ENCODE measurements around the gene MTG2. TPM values are rescaled to one million over a fixed set of nuclear protein-coding genes. Genes with fewer than 3 reads are reported as not detected.

Gene MTG2
- total and polyA plus RNA-seq, 10 of the 15 experiments (the other 5 are each of a cell fraction or from before 2014, with no cell fraction given): 6.2 to 52.4 (median 34.3) TPM

- H3K79me2 ChIP-seq (ENCODE audit: control insufficient read depth, insufficient read depth, low read length): peaks cover 81% of the 10 kb centered on the region
- H3K4me2 ChIP-seq (ENCODE audit: control insufficient read depth, insufficient read depth): peak within 1 kb of the TSS; percentile 95
- FAIRE-seq (peak; percentile 82), DNase-seq (ENCODE audit: low read depth, low spot score) (no peak), ATAC-seq (peak; percentile 88)
- peak within 1 kb of the TSS; percentile 93 for H3K4me3 ChIP-seq
- ChIA-PET CTCF (interaction anchor here (0.6 to 1.0 kb wide), 3 partner anchors 17 to 132 kb away, joined by 3 read pairs; no protein-coding TSS in a partner anchor), RAD21 (ENCODE audit: unreplicated experiment) (no interaction called here), SMC1A (ENCODE audit: uncharacterized antibody, unreplicated experiment) (interaction anchor here (1.8 kb wide), 1 partner anchor 22 kb away, joined by 7 read pairs; no protein-coding TSS in a partner anchor), POLR2A (interaction anchor here (1.0 to 1.4 kb wide), 3 partner anchors 22 to 76 kb away, joined by 3 to 6 read pairs (median 5); no protein-coding TSS in a partner anchor)
- in situ Hi-C loops (cut with MboI) (no loop called here), intact Hi-C loops (cut with micrococcal nuclease; ENCODE audit: unreplicated experiment) (loop anchor here (2.0 to 5.0 kb wide), 2 partner anchors 21 to 81 kb away; partner anchors contain the start of gene LSM14B)
- WGBS (ENCODE audit: insufficient coverage, insufficient replicate concordance, low lambda C conversion rate, missing lambda C conversion rate): 1% methylated on average over 86 of the region's 148 CpGs
- peaks cover 12 to 21% of the 10 kb centered on the region in 2 experiments for H3K36me3 ChIP-seq (ENCODE audit: control insufficient read depth in 2 of 2, insufficient read depth in 2 of 2, low read length in 1 of 2)
- BruUV-seq (replicated peaks): no TSS peak
- H3K4me1 ChIP-seq (ENCODE audit: control insufficient read depth, insufficient read depth, low read length): peaks cover 12% of the 10 kb centered on the region
- H3K9ac ChIP-seq (ENCODE audit: control insufficient read depth, insufficient read depth, low read length): peak within 1 kb of the TSS; percentile 90
- H2AFZ ChIP-seq (ENCODE audit: control insufficient read depth, low read depth, low read length): peak within 1 kb of the TSS; percentile 71
- peaks cover 16% of the 10 kb centered on the region for H4K20me1 ChIP-seq (ENCODE audit: control insufficient read depth, insufficient read depth)
- H3K27ac ChIP-seq (ENCODE audit: control insufficient read depth, insufficient read depth): peak within 1 kb of the TSS; percentile 80
- no peaks in the 10 kb centered on the region for H3K27me3 ChIP-seq (replicated peaks in 1 of 2; ENCODE audit: control insufficient read depth in 2 of 2, insufficient read depth in 2 of 2, low read length in 1 of 2)
- H3K9me3 ChIP-seq (replicated peaks; ENCODE audit: control insufficient read depth, insufficient read depth, low read length): no peaks in the 10 kb centered on the region
- TF ChIP-seq HDAC2 (IDR thresholded peaks at IDR 0.05) (no peak), DPF2 (IDR thresholded peaks at IDR 0.05) (peak; percentile 58; the same call in 1 of the 2 replicates), POLR2AphosphoS5 (IDR thresholded peaks at IDR 0.05; ENCODE audit: low read length) (peak; percentile 74; the same call in 1 of the 2 replicates), SP1 (IDR thresholded peaks at IDR 0.05; ENCODE audit: low read depth, low read length) (peak; percentile 58), HCFC1 (IDR thresholded peaks at IDR 0.05; ENCODE audit: low read length) (peak; percentile 39), BACH1 (IDR thresholded peaks at IDR 0.05; ENCODE audit: borderline replicate concordance) (peak; percentile 86), ZNF217 (IDR thresholded peaks at IDR 0.05) (0 out of 2 replicates have a peak, but pooled peaks have one; percentile 10), EGR1 (IDR thresholded peaks at IDR 0.05; ENCODE audit: borderline replicate concordance in 1 of 2, low read depth in 2 of 2, low read length in 2 of 2) (peak; percentile 0 to 82; a peak in 2 of 3 replicates), CHD1 (IDR thresholded peaks at IDR 0.05; ENCODE audit: low read depth, low read length) (peak; percentile 95; the same call in 1 of the 2 replicates), BHLHE40 (IDR thresholded peaks at IDR 0.05; ENCODE audit: borderline replicate concordance in 1 of 2, low read depth in 2 of 2, low read length in 1 of 2) (peak; percentile 72 to 98), CREB1 (IDR thresholded peaks at IDR 0.05; ENCODE audit: low read depth) (peak; percentile 80; the same call in 1 of the 2 replicates), JUND (IDR thresholded peaks at IDR 0.05; ENCODE audit: low read depth, low read length) (peak; percentile 95; the same call in 1 of the 2 replicates), ZNF687 (IDR thresholded peaks at IDR 0.05) (peak; percentile 50), TAF1 (IDR thresholded peaks at IDR 0.05; ENCODE audit: borderline replicate concordance, low read depth, low read length) (peak; percentile 44; the same call in 1 of the 2 replicates), CREM (IDR thresholded peaks at IDR 0.05; ENCODE audit: low read depth) (peak; percentile 62; the same call in 1 of the 2 replicates), SMARCA5 (IDR thresholded peaks at IDR 0.05) (no peak), KLF5 (IDR thresholded peaks at IDR 0.05; ENCODE audit: partially characterized antibody) (peak; percentile 74), LARP7 (IDR thresholded peaks at IDR 0.05) (peak; percentile 87), TCF3 (IDR thresholded peaks at IDR 0.05; ENCODE audit: borderline replicate concordance, insufficient read depth, low read depth, low read length) (0 out of 2 replicates have a peak, but pooled peaks have one; percentile 25), ASH2L (IDR thresholded peaks at IDR 0.05; ENCODE audit: borderline replicate concordance, low read depth) (peak; percentile 13; the same call in 1 of the 2 replicates), MTA2 (IDR thresholded peaks at IDR 0.05; ENCODE audit: low read depth) (no peak), IKZF1 (conservative IDR thresholded peaks at IDR 0.05) (peak; percentile 76)
These were observed 39.5 kb upstream of the MTG2 start, which contains the start of the genes PSMA7 and SS18L1 for GRCh38 chr20:62143081-62143956. PSMA7 (minus strand) TSS chr20:62143394; CDS start chr20:62143303, 91 bp downstream. SS18L1 (plus strand) TSS chr20:62143769; CDS start chr20:62143821, 52 bp downstream.

All from GM12878 (cell line).